ENCODE data around the gene PPP1R2B.
"Not testable (repeated sequence)": the region's sequence is repeated elsewhere in the genome, so short reads cannot be mapped to it uniquely, and the experiment has no call there.

Gene PPP1R2B

DNA sequence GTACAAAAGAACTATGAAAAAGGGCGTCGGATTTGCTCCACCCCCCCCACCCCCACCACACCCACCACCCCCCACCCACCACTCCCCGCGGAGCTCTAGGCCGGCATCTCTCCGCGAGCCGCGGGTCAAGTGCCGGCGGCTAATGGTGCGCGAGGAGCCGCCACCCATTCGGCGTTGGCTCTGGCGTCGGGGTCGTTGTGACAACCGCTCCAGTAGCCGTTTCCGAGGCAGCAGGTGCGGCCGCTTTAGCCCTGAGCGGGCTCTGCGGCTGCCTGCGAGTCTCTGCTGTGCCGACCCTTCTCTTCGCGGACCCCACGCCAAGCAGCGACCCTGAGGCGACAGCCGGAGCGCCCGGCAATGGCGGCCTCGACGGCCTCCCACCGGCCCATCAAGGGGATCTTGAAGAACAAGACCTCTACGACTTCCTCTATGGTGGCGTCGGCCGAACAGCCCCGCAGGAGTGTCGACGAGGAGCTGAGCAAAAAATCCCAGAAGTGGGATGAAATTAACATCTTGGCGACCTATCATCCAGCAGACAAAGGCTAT lies at the start of gene PPP1R2B:
TSS of gene PPP1R2B (plus strand) at position 90 of the 546 bp plus-strand sequence. CDS start at position 358, 268 bp downstream.
- no peak for DNase-seq

DNA sequence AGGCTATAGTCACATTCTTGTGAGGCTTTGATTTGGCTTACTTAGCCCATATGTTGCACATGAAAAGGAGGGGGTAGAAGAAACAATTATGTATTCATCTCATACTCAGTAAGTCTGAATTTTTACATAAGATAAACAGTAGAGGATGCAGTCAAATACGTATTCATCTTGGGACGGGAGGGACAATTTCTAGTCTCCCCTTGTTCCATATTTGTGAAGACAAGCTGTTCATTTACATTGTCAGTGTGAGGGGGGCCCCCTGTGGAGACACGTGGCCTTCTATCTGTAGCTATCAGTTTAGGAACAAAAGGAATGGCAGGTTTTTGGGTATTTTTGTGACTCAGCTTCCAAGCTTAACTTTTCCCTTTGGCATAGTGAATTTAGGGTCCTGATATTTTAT lies 49.2 kb upstream of the PPP1R2B start:
- no peak for DNase-seq

GRCh38 chr5:156802501-156802900 lies 47.6 kb upstream of the PPP1R2B start:
- no peak for DNase-seq

- no peak for DNase-seq
These were observed 46.7 kb upstream of the PPP1R2B start for GRCh38 chr5:156803404-156803803.

GRCh38 chr5:156812959-156813358 lies 37.1 kb upstream of the PPP1R2B start:
- no peak for DNase-seq

GRCh38 chr5:156815988-156816599 lies 34.0 kb upstream of the PPP1R2B start:
- DNase-seq: no peak

GRCh38 chr5:156819537-156819936 lies 30.6 kb upstream of the PPP1R2B start:
- DNase-seq: no peak

- no peak for DNase-seq
These were observed 30.0 kb upstream of the PPP1R2B start for GRCh38 chr5:156819967-156820581.

DNA sequence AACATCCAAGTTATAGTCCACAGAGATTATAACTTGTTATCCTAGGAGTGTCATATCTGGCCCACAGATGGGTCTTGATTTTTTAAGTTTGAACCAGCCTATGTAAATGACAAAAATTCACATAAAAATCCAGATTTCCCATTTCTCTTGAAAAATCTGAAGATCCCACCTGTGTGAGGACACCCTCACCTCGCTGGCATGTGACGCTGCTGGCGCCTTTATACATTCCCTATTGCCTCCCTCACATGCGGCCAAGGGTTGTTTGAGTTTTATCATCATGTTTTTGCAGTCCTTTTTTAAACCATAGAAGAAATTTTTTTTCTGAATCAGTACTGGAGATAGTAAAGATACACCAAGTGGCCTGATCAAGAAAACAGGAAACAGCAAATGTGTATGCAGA lies 25.9 kb upstream of the PPP1R2B start:
- DNase-seq: no peak

- no peak for DNase-seq
These were observed 25.3 kb upstream of the PPP1R2B start for GRCh38 chr5:156824800-156825199.

GRCh38 chr5:156825688-156826087 lies 24.4 kb upstream of the PPP1R2B start:
- DNase-seq: no peak

DNA sequence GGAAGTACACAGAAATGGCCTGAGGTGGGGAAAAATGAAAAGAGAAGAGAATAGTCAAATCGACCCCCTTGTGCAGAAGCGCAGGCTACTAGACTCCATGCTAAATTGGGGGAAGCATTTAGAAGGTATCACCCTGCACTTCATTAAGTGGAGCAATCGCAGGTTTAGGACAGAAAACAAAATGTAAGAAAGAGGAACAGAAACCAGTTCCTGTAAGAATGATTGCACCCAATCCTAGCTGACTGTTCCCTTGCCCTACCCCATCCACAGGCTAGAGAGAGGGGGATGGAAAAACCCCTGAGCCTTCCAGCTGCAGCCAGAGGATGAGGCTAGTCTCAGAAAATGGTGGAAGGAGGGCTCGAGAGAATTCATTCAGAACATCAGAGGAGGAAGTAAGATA lies 23.9 kb upstream of the PPP1R2B start:
- DNase-seq: no peak

DNA sequence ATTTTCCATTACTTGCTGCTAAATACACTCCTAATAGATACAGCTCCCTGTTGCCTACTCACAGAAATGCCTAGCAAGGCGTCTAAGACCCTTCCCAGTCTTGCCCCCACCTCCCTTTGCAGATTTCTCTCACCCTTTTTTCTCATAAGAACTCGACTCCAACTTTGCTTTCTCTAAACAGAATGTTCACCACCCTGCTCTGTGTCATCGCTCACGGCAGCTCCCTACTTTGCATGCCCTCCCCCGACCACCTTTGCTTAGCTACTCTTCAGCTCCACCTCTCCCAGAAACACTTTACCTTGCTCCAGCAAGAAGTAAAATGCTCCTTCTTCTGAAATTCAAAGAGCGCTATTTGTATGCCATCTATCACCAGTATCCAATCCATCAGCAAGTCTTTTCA lies 15.2 kb upstream of the PPP1R2B start:
- no peak for DNase-seq

GRCh38 chr5:156835905-156836304 lies 14.2 kb upstream of the PPP1R2B start:
- no peak for DNase-seq

DNA sequence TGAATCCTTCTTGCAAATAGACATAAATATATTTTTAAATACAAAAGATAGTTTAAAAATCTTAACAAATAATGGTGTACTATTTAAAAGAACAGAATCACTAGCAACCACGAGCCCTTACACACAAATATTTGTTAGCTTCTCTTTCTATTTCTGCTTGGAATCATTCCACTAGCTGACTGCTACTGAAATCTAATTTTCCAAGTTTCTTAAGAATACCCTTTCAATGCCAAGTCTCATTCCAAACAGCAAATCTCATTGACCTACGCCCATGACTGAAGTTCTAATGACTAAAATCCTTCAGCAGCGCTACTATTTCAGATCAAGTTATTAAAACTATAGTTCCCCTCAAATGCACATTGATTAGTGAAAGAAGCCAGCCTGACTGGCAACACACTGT lies 13.2 kb upstream of the PPP1R2B start:
- DNase-seq: no peak

DNA sequence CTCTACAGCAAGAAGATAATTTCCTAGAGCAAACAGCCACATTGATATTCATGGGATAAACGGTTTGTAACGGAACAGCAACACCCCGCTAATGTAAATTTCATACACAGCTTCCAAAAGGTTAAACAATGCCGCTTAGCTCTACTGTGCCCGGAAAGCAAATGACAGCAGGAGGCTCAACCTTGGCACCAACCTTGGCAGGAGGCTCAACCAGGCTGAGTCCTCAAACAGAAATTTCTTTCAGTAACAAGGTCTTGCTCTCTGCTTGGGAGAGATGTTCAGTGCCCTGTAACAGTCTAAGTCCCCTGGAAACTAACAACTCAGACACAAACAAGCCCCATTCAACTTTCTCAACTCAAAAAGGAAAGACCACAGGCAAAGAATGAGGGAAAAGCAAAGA lies 11.1 kb upstream of the PPP1R2B start:
- no peak for DNase-seq

GRCh38 chr5:156841737-156842136 lies 8.4 kb upstream of the PPP1R2B start:
- DNase-seq: no peak

- no peak for DNase-seq
These were observed 3.2 kb upstream of the PPP1R2B start for GRCh38 chr5:156846914-156847313.

DNA sequence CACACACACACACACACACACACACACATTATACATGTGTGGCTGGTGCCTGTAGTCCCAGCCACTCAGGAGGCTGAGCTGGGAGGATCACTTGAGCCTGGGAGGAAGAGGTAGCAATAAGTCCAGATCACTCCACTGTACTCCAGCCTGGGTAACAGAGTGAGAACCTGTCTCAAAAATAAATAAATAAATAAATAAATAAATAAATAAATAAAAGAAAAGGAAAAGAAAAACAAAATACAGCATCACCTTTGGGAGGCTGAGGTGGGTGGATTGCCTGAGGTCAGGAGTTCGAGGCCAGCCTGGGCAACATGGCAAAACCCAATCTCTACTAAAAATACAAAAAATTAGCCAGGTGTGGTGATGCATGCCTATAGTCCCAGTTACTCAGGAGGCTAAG lies 1.6 kb upstream of the PPP1R2B start:
- DNase-seq: not testable (repeated sequence)

DNA sequence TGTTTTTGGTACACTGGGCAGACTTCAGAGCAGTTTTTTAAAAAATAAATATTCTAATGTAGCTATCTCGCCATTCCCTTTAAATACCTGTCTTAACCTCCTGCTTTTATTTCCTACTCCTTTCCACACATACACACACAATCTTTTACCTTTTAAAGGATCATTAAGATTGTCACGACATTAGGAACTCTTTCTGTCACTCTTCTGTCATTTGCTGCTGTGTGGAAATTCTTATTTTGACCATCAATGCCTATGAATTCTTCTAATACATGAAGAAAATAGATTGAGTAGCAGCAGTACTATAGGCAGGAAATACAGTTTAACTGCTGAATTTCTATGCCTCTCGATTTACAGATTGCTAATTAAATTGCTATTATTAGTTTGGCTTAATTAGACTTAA lies 1.8 kb downstream of the PPP1R2B start:
- DNase-seq: no peak

- DNase-seq: not testable (repeated sequence)
These were observed 3.0 kb downstream of the PPP1R2B start for GRCh38 chr5:156853055-156853454.

- DNase-seq: no peak
These were observed 15.3 kb downstream of the PPP1R2B start for GRCh38 chr5:156865427-156865826.

DNA sequence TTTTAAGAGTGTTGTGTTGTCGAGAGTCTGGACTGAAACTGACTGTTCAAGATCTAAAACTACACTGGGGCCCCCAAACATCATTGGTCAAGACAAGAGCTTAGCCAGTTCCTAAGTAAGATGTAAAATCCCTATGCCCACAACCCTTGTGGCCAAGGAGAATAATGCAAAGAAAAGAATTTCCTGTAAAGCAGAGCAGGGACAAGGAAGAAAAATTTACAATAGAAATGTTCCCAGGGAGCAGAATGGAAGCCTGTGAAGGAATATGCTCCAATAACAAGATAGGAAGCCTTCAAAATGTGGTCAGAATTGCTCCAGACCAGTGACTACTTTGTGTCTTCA lies 20.4 kb downstream of the PPP1R2B start:
- DNase-seq: no peak

- no peak for DNase-seq
These were observed 21.1 kb downstream of the PPP1R2B start for GRCh38 chr5:156871212-156871611.

Measured in NCI-H510A (cell line).